ENCODE results near the gene TBC1D20.
"Not testable (repeated sequence)": the region's sequence is repeated elsewhere in the genome, so short reads cannot be mapped to it uniquely, and the experiment has no call there.

TBC1D20 gene

DNA sequence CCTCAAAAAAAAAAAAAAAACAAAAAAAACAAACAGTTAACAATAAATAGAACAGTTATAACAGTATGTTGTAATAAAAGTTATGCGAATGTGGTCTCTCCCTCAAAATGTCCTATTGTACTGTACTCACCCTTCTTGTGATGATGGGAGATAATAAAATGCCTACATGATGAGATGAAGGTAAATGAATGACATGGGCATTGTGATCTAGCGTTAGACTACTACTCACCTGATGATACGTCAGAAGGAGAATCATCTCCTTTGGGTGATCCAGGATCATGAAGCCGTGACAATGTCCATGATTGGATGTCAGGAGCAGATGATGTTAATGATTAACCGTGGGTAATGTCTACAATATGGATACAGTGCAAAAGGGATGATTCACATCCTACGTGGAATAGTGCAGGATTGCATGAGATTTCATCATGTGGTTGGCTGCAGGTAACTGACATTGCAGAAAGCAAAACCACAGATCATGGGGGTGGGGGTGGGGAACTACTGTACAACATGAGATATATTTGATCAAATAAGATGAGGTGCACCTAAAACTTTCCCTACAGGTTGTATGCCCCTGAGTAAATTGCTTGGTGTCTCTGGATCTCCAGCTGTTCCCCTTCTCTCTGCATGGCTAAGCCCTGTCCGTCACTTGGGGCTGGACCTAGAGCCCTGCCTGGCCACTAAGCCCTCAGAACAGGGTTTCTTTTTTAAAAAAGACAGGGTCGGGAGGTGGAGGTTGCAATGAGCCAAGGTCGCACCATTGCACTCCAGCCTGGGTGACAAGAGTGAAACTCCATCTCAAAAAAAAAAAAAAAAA is 60.4 kb downstream of the TBC1D20 start:
- no peak for DNase-seq (ENCODE audit: low read depth in 2 of 2)

DNA sequence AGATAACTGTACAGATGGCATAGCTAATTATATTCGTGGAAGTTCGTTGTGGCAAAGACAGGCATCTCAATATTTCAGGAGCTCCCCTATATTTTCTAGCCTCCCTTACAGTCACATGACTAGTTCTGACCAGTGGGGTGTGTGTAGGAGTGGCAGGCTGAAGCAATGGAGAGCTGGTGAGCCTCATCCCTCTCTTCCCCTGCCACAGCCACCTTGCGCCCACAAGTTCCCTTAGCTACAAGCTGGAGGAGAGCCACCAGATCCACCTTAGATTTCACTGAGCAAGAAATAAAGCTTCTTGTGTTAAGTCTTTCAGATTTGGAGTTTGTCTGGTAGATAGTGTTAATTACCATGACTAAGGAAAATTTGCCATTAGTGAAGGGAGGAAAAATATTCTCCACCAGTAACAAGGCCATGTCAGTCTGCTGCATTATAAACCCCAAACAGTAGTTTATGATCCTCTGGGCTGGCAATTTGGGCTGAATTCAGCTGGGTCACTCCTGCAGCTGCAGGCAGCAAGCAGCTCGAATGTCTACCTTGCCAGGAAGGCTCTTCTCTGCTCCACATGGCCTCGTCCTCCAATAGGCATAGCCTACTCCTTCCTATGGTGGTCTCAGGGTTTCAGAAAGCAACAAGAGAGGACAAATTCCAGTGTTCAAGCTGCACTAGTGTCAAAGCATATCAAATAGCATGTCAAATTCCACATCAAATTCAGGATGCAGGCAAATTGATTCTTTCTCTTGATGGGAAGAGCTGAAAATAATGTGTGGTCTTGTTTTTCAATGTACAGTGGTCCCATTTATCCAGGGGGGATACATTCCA is 61.7 kb downstream of the TBC1D20 start:
- no peak for DNase-seq (ENCODE audit: low read depth in 2 of 2)

DNA sequence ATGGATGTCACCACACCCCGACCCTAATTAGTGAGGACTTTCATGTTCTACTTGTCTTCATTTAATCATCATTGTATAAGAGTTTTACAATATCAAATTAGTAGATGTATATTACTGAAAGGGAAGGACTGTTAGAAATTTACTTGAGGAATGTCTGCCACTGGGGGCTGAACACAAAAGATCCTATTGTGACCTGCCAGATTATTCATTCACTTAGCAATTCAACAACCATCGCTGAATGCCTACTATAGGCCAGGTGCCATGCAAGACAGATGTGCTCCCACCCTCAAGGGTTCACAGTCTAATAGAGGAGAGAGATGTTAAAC is 62.2 kb downstream of the TBC1D20 start:
- DNase-seq (ENCODE audit: low read depth in 2 of 2), result no peak

DNA sequence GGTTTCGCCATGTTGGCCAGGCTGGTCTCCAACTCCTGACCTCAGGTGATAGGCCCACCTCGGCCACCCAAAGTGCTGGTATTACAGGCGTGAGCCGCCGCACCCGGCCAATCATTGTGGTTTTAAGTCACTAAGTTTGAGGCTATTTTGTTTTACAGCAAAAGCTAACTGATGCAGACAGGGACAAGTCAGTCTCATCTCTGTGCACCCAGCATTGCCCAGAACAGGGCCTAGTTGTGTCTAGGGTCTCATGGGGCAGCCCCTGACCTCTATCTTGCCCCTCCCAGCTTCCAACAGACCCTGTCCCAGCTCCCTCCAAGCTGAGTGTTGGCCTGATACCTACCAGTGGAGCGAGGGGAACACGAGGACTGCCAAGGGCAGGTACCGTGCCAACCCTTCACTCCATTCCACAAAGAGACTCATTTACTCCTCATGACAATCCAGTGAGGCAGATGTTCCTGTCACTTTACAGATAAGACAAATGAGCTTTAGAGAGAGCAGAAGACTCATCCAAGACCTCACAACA is 63.1 kb downstream of the TBC1D20 start:
- no peak for DNase-seq (ENCODE audit: low read depth in 2 of 2)

DNA sequence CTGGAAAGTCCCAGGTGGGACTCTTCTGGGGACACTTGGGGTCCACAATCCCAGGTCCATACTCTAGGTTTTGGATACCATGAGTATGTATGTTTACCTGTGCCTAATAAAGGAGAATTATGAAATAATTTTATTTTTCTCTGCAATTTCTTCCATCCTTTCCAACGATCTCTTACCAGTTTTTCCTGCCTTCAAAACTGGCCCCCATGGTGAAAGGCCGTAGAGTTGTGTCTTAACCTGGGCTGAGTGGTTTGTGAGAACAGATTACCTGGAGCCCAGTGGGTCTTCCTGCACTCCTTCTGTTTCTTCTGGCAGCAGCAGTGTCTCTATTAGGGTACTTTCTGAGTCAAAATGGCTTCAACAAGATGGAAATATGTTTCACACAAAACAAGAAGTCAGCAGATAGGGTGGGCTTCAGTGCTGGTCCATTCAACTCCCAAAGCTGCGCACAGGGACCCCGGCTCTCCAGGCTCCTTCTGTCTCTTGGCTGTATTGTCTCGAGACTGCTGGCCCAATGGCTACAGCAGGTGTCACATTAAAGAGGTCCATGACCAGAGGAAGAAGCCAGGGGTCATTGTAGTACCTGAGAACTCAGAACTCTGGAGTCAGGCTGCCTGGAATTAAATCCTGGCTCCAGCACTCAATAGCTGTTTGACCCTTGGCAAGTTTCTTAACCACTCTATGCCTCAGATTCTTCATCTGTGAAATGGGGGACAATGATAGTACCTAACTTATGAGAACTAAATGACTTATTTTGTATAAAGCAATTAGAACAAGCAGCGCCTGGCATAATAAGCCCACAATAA is 64.7 kb downstream of the TBC1D20 start:
- no peak for DNase-seq (ENCODE audit: low read depth in 2 of 2)

DNA sequence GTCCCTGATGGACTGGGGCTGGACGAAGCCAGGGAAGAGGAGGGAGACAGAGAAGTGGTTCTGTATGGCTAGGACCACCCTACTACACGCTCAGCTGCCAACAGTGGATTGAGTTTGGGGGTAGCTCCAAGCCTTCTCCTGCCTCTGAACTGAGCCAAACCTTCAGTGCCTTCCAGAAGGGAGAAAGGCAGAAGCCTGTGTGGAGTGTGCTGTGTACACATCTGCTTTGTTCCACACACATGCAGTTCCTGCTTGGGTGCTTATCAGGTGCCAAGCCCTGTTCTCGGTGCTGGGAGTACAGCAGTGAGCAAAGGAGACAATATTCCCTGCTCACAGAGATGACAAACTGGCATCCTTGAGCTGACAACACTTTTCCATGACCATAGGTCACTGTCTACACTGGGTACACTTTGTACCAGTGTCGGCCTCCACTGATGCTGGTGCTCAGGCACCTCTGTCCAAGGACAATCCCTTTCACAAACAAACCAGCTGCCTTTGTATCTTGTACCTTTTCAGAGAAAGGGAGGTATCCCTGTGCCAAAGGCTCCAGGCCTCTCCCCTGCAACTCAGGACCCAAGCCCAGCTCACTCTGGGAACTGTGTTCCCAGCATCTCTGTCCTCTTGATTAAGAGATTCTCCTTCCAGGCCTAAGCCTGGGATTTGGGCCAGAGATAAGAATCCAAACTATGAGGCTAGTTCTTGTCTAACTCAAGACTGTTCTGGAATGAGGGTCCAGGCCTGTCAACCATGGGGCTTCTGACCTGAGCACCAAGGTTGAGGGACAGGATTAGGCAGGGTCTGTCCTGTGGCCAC is 65.5 kb downstream of the TBC1D20 start:
- no peak for DNase-seq (ENCODE audit: low read depth in 2 of 2)

DNA sequence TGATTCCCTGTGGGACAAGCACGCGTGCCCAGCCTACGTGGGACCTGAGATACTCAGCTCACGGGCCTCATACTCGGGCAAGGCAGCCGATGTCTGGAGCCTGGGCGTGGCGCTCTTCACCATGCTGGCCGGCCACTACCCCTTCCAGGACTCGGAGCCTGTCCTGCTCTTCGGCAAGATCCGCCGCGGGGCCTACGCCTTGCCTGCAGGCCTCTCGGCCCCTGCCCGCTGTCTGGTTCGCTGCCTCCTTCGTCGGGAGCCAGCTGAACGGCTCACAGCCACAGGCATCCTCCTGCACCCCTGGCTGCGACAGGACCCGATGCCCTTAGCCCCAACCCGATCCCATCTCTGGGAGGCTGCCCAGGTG is 66.1 kb downstream of the TBC1D20 start:
- DNase-seq (ENCODE audit: low read depth in 2 of 2), result no peak

DNA sequence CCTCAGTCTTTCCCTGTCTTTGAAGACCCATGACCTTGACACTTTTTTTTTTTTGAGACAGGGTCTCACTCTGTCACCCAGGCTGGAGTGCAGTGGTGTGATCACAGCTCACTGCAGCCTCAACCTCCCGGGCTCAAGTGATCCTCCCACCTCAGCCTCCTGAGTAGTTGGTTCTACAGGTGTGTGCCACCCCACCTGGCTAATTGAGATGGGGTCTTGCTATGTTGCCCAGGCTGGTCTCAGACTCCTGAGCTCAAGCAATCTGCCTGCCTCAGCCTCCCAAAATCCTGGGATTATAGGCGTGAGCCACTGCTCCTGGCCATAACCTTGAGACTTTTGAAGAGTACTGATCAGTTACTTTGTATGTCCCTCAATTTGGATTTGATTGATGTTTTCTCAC is 69.0 kb downstream of the TBC1D20 start:
- DNase-seq (ENCODE audit: low read depth in 2 of 2), result not testable (repeated sequence)

DNA sequence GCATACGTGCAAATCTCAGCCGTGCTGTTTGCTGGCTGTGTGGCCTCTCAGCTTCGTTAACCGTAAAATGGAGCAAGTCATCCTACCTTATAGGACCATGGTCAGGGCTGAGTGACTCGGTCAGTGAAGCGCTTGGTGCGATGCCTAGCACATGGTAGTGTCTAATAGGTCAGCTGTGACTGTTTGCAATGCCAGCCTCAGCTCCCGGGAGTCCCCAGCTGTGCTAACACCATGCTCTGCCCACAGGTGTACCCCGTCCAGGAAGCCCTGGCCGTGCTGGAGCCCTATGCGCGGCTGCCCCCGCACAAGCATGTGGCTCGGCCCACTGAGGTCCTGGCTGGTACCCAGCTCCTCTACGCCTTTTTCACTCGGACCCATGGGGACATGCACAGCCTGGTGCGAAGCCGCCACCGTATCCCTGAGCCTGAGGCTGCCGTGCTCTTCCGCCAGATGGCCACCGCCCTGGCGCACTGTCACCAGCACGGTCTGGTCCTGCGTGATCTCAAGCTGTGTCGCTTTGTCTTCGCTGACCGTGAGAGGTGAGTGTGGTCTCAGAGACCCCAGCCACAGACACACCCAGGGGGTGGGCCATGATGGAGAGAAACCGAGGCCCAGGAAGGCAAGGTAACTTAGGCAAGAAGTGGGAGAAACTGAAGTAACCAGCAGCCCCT is 71.2 kb downstream of the TBC1D20 start:
- no peak for DNase-seq (ENCODE audit: low read depth in 2 of 2)

DNA sequence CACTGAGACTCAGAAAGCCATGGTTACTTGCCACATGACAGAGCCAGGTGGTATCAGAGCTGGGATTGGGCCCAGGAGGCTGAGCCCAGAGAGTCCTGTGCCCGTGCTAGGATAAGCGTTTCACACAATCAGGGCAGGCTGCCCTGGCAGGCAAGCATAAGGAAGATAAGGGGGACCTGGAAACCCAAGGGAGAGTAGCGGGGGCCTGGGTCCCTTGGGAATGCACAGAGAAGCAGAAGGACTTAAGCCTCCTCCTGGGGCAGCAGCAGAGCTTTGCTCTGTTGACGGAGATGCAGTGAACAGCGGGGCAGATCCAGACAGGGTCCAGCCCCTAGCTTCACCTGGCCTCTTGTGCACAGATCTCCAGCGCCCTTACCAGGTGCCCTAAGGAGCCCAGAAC is 73.1 kb downstream of the TBC1D20 start:
- no peak for DNase-seq (ENCODE audit: low read depth in 2 of 2)

DNA sequence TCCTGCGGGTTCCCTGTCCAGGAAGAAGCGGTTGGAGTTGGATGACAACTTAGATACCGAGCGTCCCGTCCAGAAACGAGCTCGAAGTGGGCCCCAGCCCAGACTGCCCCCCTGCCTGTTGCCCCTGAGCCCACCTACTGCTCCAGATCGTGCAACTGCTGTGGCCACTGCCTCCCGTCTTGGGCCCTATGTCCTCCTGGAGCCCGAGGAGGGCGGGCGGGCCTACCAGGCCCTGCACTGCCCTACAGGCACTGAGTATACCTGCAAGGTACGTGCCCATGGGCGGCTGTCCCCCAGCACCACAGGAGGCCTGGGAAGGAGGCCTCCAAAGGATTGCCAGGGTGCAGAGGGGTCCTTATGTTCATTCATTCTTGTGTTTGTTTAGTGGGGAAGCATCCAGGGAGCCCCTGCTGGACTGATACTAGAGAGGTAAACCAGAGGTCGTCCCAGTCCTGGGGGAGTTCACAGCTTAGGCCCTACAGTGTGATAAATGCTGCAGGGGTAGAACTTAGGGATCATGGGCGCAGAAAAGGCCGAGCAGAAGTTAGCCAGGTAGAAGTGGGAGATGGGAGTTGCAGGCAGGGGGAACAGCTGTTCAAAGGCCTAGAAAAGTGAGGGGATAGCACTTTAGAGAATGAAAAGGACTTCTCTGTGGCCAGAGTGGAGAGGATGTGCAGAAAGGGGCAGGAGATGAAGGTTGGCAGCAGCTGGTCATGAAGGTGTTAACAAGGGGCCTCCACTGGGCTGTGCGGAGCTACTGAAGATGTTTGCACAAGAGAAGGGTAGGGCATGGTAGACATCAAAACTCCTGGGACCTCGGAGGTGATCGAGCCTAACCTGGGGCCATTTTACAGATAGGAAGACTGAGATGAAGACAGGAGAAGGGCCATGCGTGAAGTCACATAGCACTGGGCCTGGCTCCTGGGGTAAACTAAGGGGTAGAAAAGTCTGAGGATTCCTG is 74.0 kb downstream of the TBC1D20 start:
- DNase-seq (ENCODE audit: low read depth in 2 of 2), result no peak

DNA sequence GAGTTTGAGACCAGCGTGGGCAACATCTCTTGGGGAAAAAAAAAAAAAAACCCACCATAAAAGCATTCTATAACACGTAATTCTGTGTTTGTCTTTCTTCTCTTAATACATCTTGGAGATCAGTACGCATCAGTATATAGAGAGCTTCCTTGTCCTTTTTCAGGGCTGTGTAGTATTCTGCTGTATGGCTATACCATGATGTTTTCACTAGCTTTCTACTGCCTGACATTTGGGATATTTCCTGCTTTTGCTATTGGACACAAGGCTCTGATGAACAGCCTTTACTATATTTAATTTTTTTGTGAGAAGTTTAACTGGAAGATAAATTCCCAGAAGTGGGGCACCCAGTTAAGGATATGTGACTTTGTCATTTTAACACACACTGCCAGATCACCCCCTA is 74.8 kb downstream of the TBC1D20 start:
- DNase-seq (ENCODE audit: low read depth in 2 of 2), result no peak

DNA sequence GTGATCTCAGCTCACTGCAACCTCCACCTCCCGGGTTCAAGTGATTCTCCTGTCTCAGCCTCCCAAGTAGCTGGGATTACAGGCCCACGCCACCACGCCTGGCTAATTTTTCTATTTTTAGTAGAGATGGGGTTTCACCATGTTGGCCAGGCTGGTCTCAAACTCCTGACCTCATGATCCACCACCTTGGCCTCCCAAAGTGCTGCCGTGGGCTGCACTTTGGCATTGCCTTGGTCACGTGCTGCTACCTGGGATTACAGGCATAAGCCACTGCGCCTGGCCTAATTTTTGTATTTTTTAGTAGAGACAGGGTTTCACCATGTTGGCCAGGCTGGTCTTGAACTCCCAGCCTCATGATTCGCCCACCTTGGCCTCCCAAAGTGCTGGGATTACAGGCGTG is 75.7 kb downstream of the TBC1D20 start:
- DNase-seq (ENCODE audit: low read depth in 2 of 2), result not testable (repeated sequence)
